NCI-H510A treated with DMSO at 0.1 percent for 48 hours (cell line): Measurements from ENCODE around the gene CD6.
"Not testable (repeated sequence)": the region's sequence is repeated elsewhere in the genome, so short reads cannot be mapped to it uniquely, and the experiment has no call there.

Source experiments
- DNase-seq: peaks from one replicate; lab custom pipeline; 2025; lab: John Stamatoyannopoulos, UW

Gene CD6

DNA sequence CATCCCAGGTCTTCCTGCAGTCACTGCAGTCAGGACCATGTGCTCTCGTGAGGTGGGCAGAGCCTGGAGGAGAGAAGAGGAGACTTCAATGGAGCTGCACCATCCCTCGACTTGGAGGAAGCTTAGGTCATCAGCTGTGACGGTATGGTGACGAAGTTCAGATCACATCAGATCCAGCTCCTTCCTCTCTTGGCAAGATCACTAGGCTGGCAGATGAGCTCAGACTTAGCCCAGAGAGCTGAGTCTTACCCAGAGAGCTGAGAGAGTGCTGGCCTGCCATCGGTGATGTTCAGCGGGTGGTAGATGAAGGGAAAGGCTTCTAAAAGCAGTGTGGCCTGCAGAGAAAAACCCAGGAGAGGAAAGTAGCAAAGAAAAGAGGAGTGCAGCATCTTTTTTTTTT is 17.7 kb upstream of the CD6 start:
- no peak for DNase-seq

DNA sequence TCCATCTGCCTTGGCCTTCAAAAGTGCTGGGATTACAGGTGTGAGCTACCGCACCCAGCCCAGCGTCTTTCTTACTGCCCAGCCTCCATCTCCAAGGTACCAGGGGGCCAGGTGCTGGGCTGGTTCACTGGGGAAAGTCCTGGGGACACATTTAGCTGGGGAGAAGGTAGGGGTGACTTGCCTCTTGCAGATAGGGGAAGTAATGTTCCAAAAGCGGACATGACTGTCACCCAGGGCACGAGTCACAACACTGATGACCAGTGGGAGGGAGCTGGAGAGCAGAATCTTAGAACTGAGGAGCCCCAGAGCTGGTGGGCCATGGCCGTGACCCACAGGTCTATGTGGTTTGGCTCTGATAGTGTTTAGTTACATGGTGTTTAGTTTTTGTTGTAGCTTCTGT is 17.1 kb upstream of the CD6 start:
- no peak for DNase-seq

- peak; percentile 27 for DNase-seq
Observed at GRCh38 chr11:60955571-60955970, 15.9 kb upstream of the CD6 start.

- DNase-seq = no peak
Observed at GRCh38 chr11:60957188-60957587, 14.3 kb upstream of the CD6 start.

GRCh38 chr11:60959431-60959830 is 12.0 kb upstream of the CD6 start:
- no peak for DNase-seq

DNA sequence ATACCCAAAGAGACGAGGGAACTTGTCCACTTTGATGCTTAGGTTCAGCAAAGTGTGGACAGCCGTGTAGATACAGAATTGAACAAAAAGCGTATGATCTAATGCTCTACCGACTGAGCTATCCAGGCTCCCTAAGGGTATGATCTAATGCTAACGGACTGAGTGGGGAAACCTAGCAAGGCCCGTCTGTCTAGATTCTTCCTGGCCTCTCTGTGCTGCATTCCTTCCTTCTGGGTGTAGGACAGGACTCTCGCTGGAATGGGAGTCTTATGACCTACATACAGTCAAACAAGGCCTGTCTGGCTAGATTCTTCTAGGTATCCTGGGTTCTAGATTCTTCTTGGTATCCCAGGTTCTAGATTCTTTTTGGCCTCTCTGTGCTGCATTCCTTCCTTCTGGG is 11.1 kb upstream of the CD6 start:
- no peak for DNase-seq

GRCh38 chr11:60964801-60965200 is 6.7 kb upstream of the CD6 start:
- no peak for DNase-seq

- DNase-seq = no peak
Observed at GRCh38 chr11:60966890-60967289, 4.6 kb upstream of the CD6 start.

GRCh38 chr11:60968223-60968622 is 3.3 kb upstream of the CD6 start:
- no peak for DNase-seq

DNA sequence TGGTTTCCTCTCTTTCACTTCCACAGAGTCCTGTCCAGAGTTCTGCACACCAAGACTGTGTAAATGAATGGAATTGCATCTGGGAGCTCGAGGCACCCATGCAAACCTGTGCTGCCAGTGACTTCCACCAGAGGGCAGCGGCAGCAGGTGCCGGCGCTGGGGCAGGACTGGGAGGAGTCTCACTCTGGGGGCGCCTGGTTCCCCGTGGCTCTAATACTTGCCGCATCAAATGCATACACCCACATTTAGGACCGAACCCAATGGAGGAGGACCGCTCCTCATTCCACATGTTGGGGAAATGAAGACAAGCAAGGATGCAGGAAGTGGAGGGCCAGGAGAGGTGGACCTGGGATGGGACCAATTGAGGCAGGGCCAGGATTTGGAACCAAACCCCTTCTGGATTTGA is 1.1 kb upstream of the CD6 start:
- no peak for DNase-seq

DNA sequence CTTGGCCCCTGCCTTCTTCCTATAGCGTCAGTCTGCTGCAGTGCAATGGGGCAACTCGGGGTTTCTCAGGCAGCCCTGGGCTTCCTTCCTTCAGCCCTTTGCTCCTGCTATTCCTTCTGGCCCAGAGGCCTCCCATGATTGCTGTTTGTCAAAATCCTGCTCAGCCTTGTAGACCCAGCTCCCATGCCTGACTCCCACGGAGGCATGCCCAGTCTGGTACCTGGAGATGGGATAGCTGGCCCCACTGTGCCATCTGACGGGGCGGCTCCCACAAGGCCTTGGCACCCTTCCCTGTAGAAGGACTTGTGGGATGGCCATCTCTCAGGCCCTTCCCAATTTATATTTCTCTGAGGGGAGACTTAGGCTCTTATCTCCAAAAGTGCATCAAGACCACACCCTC is 590 bp upstream of the CD6 start:
- DNase-seq = no peak

GRCh38 chr11:60972182-60973030 is 926 bp downstream of the CD6 start:
- no peak for DNase-seq

DNA sequence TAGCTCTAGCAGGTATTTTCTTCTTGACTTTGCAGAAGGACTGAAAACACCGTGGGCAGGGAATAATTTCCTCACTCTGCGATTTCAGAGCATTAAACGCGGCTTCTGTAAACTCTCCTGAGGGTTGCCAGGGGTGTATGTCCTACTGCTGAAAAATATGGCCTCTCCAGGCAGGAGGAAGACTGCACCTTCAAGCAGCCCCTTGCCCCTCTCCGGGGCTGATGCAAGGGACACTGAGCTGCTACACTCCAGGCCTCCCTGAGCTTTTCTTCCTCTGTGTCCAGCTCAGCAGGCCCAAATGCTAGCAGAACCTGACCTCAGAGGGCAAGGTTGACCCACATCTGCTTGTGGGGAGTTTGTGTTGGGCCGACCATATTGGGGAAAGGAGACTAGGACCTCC is 2.2 kb downstream of the CD6 start:
- no peak for DNase-seq

DNA sequence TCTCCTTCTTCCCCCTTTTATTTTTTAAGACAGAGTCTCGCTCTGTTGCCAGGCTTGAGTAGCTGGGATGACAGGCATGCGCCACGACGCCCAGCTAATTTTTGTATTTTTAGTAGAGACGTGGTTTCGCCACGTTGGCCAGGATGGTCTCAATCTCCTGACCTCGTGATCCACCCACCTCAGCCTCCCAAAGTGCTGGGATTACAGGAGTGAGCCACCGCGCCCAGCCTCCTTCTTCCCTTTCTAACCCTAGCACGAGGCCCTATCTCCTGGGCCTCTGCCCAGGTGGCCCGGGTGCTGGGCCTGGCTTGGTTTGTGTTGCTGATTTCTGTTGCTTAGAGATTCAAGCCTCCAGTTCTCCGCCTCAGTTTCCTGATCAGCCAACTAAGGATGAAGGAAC is 2.8 kb downstream of the CD6 start:
- not testable (repeated sequence) for DNase-seq

DNA sequence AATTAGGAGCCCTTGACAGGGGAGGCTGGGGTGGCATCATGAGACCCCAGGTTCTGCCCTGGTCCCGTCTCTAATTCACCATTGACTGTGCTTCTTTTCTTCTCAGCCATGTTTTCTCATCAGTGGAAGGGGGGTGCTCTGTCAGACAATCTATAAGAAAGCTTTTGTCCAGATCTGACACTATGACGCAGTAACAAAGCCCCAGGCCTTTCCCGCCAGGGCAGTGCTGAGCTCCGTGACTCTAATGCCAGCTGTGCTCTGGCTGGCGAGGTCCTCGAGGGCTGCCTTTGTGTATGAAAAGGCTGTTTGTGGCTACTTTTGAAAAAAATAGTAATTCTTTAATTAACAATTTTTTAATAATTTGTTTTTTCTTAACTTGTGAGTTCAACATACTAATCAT is 3.2 kb downstream of the CD6 start:
- DNase-seq = no peak

DNA sequence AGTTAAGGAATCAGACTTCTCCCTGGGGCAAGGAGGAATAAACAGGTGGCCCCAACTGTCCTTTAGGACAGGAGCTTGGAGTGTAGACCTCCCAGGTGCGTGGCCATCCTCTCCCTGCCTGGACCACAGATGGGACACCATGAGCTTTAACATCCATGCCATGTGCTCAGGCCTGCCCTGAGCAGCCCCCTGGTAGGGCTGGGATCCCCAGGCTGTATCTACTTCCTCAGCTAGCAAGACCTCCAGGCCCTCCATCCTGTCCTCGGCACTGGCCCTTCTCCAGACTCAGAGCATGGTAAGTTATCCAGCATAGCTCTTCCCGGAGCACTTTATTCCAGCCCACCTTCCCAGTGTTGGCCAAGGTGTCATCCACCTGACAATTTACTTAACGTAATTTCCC is 5.7 kb downstream of the CD6 start:
- DNase-seq = no peak

DNA sequence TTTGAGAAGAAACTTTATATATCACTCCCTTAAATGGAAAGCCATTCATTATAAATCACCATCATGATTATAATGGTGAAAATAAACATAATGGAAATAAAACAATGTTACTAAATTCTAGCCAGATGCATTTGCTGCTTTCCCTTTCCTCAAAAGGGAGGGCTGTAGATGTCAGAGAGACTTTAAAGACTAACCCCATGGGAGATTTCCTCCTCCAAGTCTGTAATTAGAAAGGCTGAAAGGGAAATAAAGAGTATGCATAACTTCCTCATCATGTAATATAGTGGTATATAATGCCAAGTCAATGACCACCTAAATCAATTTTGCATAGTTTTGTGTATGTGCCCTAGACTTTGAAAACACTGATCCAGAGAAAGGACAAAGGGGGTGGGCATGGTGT is 6.4 kb downstream of the CD6 start:
- DNase-seq = no peak

- no peak for DNase-seq
Observed at GRCh38 chr11:60978546-60979380, 7.3 kb downstream of the CD6 start.

GRCh38 chr11:60981515-60981914 is 10.0 kb downstream of the CD6 start:
- no peak for DNase-seq

DNA sequence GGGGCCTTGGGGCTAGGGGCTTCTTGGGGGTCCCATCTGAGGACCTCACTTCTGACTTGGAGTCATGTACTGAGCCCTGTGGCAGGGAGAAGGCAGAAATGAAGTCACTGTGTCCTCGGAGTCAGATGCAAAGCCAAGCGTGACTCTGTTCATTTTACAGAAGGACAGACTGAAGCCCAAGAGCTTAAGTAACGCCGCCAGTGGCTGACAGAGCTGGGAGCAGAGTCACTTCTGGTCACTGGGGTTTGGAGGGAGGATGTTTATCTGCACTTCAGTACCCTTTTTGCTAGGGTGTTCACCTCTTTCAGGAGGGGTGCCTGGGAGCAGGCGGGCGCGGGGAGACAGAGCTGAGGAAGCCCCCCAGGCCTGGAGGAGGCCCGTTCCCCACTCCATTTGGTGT is 10.7 kb downstream of the CD6 start:
- DNase-seq = no peak

- no peak for DNase-seq
Observed at GRCh38 chr11:60984149-60984548, 12.7 kb downstream of the CD6 start.

DNA sequence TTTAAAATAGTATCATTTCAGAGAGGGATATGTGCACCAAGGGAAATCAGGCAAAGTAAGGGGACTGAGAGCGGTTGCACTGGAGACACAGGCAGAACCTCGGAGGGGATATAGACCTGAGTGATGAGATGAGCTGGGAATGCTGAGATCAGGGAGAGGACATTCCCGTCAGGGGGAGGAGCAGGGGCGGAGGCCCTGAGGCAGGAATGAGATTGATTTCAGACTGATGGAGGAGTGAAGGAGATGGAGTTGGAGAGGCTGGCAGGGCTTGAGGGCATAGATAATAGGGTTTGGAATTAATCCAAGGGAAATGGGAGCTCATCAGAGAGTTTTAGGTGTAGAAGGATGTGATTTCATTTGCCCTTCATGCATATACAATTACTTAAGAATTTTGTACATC is 13.2 kb downstream of the CD6 start:
- DNase-seq = no peak

DNA sequence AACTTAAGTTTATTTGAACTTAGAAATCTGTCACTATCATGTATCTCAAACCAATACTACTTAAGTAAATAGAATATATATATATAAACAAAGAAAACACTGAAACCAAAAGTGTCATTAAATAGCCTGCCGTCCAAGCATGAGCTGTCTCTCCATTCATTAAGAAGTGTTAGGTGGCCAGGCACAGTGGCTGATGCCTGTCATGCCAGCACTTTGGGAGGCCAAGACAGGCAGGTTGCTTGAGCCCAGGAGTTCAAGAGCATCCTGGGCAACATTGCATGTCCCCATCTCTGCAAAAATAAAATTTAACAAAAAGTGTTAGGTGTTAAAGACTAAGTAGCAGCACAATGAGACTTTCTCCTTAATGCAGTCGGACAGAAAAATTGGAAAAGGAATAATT is 14.0 kb downstream of the CD6 start:
- DNase-seq = no peak
